ENCODE data around the gene HOMER2. TPM values are rescaled to one million over a fixed set of nuclear protein-coding genes. Genes with fewer than 3 reads are reported as not detected.

The HOMER2 gene
- total RNA-seq, 4 donors from 2014 or later: 2.2 to 4.3 (median 3.3) TPM

DNA sequence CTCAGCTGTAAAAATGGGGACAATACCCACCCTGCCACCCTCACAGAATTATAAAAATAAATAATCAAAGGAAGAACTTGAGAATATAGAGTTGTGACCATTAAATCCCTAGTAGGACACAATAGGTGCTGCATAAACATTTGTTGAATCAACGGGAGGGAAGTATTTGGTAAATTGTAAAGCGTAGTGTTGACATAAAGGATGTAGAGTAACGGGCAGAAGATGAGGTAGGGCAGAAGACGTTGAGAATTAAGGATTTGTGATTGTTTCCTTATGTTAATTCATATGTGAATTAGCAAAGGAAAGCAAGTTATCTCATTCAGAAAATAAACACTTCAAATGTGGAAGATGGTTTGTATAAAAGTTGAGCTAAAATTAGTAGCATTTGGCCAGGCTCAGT, 40.6 kb upstream of the HOMER2 start:
- H3K36me3 ChIP-seq: peaks cover 0 to 18% (median 0%) of the 10 kb centered on the region in 3 donors
- no peak overlapping the region for H3K4me3 ChIP-seq
- no peaks in the 10 kb centered on the region for H3K9me3 ChIP-seq
- no peaks in the 10 kb centered on the region for H3K4me1 ChIP-seq
- DNase-seq: no peak
- no peaks in the 10 kb centered on the region for H3K27me3 ChIP-seq
- no peak overlapping the region for H3K27ac ChIP-seq
- TF ChIP-seq POLR2A (IDR thresholded peaks at IDR 0.05): no peak
- TF ChIP-seq, protein P1, sequence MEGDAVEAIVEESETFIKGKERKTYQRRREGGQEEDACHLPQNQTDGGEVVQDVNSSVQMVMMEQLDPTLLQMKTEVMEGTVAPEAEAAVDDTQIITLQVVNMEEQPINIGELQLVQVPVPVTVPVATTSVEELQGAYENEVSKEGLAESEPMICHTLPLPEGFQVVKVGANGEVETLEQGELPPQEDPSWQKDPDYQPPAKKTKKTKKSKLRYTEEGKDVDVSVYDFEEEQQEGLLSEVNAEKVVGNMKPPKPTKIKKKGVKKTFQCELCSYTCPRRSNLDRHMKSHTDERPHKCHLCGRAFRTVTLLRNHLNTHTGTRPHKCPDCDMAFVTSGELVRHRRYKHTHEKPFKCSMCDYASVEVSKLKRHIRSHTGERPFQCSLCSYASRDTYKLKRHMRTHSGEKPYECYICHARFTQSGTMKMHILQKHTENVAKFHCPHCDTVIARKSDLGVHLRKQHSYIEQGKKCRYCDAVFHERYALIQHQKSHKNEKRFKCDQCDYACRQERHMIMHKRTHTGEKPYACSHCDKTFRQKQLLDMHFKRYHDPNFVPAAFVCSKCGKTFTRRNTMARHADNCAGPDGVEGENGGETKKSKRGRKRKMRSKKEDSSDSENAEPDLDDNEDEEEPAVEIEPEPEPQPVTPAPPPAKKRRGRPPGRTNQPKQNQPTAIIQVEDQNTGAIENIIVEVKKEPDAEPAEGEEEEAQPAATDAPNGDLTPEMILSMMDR (IDR thresholded peaks at IDR 0.05): no peak

DNA sequence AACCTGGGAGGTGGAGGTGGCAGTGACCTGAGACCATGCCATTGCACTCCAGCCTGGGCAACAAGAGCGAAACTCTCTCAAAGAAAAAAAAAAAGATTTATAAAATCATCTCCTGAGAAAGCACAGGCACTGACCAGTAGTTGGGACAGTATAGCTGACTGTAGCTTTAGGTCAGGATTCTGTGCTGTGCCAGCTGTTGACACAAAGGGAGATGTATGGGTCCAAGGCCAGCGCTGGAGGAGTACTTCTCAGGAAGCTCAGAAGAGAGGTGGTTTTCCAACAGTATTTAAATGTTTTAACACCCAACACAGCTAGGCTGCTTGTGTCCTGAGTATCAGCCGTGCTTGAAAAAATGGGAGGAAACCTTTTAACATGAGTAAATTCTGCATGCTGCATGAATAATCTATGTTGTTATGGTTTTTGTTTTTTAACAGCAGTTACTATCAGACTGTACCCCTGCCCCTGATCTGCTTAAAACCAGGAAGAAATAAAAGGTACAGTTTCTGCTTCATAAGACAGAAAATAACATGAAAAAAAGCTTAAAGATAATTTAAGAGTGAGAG, 40.0 kb upstream of the HOMER2 start:
- TF ChIP-seq, protein P1 (IDR thresholded peaks at IDR 0.05): no peak
- no peak for TF ChIP-seq POLR2A (IDR thresholded peaks at IDR 0.05)
- Histone ChIP-seq H3K27ac (no peak overlapping the region), H3K36me3 (peaks cover 0 to 18% (median 0%) of the 10 kb centered on the region in 3 donors), H3K27me3 (no peaks in the 10 kb centered on the region), H3K4me1 (peaks cover 0 to under 1% (median 0%) of the 10 kb centered on the region in 4 donors), H3K4me3 (no peak overlapping the region), H3K9me3 (no peaks in the 10 kb centered on the region)
- no peak for DNase-seq

DNA sequence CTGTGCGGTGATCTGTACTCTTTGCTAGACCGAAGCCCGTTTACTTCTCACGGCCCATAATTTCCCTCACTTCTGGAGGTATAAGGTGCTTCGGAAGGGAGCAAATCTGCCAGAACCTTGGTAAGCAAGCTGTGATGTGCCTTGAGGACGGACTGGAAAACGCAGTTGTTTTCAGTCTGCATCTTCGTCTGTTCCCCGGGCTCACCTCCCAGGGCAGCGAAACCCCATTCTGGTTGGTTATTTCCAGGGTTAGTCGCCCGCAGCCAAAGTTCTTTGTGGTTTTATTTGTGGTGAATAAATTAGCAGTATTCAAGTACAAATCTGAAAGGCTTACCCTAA, 33.9 kb upstream of the HOMER2 start:
- Histone ChIP-seq H3K4me3 (peak overlapping the region; percentile 65 to 96 (median 76)), H3K4me1 (peaks cover 0 to 14% (median 7%) of the 10 kb centered on the region in 4 donors), H3K27ac (peak overlapping the region; percentile 58 to 79 (median 76)), H3K27me3 (no peaks in the 10 kb centered on the region), H3K36me3 (peaks cover 0 to 14% (median 0%) of the 10 kb centered on the region in 3 donors), H3K9me3 (no peaks in the 10 kb centered on the region)
- TF ChIP-seq, protein P1 (IDR thresholded peaks at IDR 0.05): no peak
- TF ChIP-seq POLR2A (IDR thresholded peaks at IDR 0.05): no peak
- no peak for DNase-seq

DNA sequence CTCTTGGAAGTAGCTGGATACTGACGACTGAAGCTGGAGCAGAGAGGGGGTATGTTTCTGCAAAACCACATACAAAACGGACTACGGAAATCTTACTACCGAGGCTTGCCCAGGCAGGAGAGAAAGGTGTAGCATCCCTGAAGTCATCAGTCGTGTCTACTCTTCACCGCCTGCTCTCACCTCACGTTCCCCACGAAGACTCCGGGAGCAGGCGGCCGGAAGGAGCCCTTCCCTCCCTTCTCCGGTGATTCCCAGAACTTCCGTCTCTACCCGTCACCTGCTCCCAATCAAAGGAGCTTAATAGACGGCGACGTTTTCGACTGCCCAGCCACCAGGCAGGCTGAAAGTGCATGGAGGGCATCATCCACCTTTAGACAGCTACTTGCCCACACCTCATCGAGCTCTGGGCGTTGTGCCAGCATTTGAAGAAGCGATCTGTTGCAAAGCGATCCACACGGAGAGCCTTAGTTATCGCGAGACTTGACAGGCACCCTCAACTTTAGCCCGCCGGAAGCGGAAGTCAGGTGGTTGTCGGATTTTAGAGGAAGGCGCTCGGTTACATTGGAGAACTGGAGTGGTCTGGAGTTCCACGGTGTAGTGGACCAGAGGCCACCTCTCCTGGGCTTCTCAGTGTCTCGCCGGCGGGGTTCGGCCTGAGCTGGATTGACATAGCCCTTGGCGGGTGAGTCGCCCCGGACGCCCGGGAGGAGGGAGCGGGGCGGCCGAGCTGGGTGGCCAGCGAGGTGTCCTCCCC, 33.3 kb upstream of the HOMER2 start, which contains the start of gene RAMAC:
Gene RAMAC, plus strand, starts transcription at position 523 of the 754 bp plus-strand sequence. CDS start 2,809 bp downstream, outside the sequence.
- peak; percentile 52 to 57 for TF ChIP-seq POLR2A (IDR thresholded peaks at IDR 0.05)
- TF ChIP-seq, protein P1 (IDR thresholded peaks at IDR 0.05): no peak
- DNase-seq: peak; percentile 91 to 98 (median 97)
- Histone ChIP-seq H3K27ac (peak within 1 kb of the TSS; percentile 58 to 79 (median 76)), H3K9me3 (no peaks in the 10 kb centered on the region), H3K4me3 (peak within 1 kb of the TSS; percentile 65 to 96 (median 76)), H3K27me3 (no peaks in the 10 kb centered on the region), H3K4me1 (peaks cover 0 to 14% (median 7%) of the 10 kb centered on the region in 4 donors), H3K36me3 (peaks cover 0 to 8% (median 0%) of the 10 kb centered on the region in 3 donors)

DNA sequence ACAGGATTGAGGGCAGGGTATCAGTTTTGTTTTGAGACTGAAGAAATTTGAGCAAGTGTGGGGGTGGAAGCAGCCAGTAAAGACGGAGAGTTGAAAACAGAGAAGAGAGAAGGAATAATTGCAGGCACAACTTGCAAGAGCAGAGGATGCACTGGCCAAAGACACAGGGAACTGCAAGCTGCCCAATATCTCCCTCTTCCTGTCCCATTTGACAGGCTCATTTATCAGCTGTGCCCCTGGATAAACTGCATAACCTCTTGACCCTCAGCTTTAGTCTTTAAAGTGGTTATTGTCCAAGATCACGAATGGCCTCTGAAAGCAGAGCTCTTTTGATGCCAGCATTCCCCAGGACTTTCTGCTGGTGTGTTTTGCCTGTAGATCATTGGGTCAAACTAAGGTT, 28.5 kb upstream of the HOMER2 start:
- Histone ChIP-seq H3K4me1 (peaks cover 0 to 4% (median 0%) of the 10 kb centered on the region in 4 donors), H3K27ac (no peak overlapping the region), H3K9me3 (no peaks in the 10 kb centered on the region), H3K4me3 (no peak overlapping the region), H3K36me3 (no peaks in the 10 kb centered on the region), H3K27me3 (no peaks in the 10 kb centered on the region)
- DNase-seq: no peak
- TF ChIP-seq, protein P1 (IDR thresholded peaks at IDR 0.05): no peak
- TF ChIP-seq POLR2A (IDR thresholded peaks at IDR 0.05): no peak
